ENCODE results near the gene RBM44. TPM values are rescaled to one million over a fixed set of nuclear protein-coding genes. Genes with fewer than 3 reads are reported as not detected.

The RBM44 gene
- total and polyA plus RNA-seq, 12 donors, result 0.13 to 0.83 (median 0.32) TPM

DNA sequence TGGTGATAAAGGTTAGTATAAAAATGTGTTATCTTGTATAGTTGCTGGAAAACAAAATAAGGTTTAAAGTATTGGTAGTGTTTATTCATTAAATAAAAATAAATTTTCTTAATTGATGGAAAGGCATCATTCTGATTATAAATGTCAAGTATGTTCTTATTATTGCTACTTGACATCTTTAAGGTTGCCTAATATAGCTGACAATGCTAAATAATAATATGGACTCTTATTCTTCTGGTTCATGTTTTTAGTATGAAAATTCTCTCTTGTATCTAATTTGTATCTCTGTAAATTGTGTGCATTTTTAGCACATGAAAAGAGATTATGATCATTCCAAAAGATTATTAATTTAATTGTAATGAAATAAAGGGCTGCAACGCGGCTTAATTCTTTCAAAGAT is 25.0 kb downstream of the RBM44 start:
- Histone ChIP-seq H3K27me3 (no peaks in the 10 kb centered on the region), H3K9me3 (no peaks in the 10 kb centered on the region), H3K36me3 (no peaks in the 10 kb centered on the region), H3K4me3 (no peak overlapping the region), H3K4me1 (peaks cover 0 to 10% (median 0%) of the 10 kb centered on the region in 9 donors), H3K27ac (no peak overlapping the region)
- no peak for ATAC-seq
- no peak for DNase-seq
- TF ChIP-seq, protein P1, sequence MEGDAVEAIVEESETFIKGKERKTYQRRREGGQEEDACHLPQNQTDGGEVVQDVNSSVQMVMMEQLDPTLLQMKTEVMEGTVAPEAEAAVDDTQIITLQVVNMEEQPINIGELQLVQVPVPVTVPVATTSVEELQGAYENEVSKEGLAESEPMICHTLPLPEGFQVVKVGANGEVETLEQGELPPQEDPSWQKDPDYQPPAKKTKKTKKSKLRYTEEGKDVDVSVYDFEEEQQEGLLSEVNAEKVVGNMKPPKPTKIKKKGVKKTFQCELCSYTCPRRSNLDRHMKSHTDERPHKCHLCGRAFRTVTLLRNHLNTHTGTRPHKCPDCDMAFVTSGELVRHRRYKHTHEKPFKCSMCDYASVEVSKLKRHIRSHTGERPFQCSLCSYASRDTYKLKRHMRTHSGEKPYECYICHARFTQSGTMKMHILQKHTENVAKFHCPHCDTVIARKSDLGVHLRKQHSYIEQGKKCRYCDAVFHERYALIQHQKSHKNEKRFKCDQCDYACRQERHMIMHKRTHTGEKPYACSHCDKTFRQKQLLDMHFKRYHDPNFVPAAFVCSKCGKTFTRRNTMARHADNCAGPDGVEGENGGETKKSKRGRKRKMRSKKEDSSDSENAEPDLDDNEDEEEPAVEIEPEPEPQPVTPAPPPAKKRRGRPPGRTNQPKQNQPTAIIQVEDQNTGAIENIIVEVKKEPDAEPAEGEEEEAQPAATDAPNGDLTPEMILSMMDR (IDR thresholded peaks at IDR 0.05), result no peak
- intact Hi-C loops (cut with DNase I), result no loop called here
- WGBS, 2 donors, result 91 to 98% methylated on average over 2 of the region's 2 CpGs

DNA sequence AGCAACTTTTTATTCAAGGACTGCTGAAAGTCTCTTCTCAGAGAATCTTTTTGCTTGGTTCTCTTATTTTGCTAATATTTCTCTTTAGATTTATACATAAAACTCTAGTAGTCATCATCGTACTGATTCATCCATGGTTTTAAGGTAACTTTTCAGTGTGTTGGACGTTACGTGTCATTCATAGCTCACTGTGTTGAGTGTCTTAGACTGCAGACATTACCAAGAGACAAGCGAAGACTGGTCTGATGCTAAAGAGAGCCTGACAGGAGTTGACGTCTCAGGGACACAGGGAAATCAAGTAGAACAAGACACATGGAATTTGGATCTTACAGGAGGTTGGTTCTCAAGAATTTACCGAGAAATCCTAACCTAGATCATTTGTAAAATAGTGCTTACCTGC is 25.5 kb downstream of the RBM44 start:
- Histone ChIP-seq H3K9me3 (no peaks in the 10 kb centered on the region), H3K27ac (no peak overlapping the region), H3K4me1 (peaks cover 0 to 5% (median 0%) of the 10 kb centered on the region in 9 donors), H3K36me3 (no peaks in the 10 kb centered on the region), H3K27me3 (no peaks in the 10 kb centered on the region), H3K4me3 (no peak overlapping the region)
- DNase-seq (no peak), ATAC-seq (no peak)
- 85 to 88% methylated on average over 6 of the region's 6 CpGs for WGBS, 2 donors
- intact Hi-C loops (cut with DNase I), result no loop called here
- TF ChIP-seq, protein P1 (IDR thresholded peaks at IDR 0.05), result no peak

DNA sequence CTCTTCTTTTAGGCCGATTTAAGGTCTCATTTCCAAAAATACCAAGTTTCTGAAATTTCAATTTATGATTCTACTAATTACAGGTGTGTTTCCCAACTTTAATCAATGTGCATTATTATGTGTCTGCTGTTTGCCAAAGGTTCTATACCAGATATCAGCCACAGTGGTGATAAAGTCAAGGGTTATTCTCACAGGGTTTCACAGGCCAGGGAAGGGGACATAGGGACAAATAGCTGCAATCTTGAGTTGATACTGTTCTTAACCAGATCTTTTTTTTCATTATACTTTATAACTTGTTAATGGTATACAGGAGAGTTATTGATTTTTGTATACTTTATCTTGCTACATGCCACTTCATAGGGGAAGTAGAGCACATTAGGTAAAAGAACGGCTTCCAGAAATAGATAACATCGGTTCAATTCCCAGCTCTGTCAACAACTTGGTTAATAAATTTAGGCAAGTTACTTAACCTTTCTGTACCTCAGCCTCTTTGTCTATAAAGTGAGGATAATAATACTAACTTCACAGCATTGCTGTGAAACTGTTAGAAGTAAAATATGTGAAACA is 28.9 kb downstream of the RBM44 start:
- ATAC-seq, result no peak
- no peaks in the 10 kb centered on the region for H3K36me3 ChIP-seq
- 78 to 87% methylated on average over 3 of the region's 3 CpGs for whole genome bisulfite sequencing, 2 donors

DNA sequence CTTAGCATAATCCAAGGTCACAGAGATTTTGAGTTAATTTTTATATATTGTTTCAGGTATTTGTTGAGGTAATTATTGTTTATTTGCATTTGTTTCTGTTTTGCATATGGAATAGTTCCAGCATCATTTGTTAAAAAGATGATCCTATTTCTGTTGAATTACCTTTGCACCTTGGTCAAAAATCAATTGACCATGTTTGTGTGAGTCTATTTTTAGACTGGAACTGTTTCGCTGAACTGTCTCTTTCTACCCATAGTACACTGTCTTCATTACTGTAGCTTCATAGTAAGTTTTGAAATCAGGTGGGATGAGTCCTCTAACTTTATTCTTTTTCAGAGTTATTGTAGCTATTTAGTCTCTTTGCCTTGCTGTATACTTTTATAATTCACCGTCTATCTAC is 31.9 kb downstream of the RBM44 start:
- intact Hi-C loops (cut with DNase I), result no loop called here
- no peak for ATAC-seq

More for the DNA sequence above, 28.9 kb downstream of the RBM44 start:
- Histone ChIP-seq H3K4me3 (no peak overlapping the region), H3K27ac (no peak overlapping the region), H3K9me3 (no peaks in the 10 kb centered on the region), H3K27me3 (no peaks in the 10 kb centered on the region), H3K4me1 (no peaks in the 10 kb centered on the region)
- DNase-seq, result no peak
- intact Hi-C loops (cut with DNase I), result no loop called here
- TF ChIP-seq, protein P1 (IDR thresholded peaks at IDR 0.05), result no peak

More for the DNA sequence above, 31.9 kb downstream of the RBM44 start:
- 93% methylated on average over 2 of the region's 2 CpGs for WGBS, 2 donors
- H3K4me1 ChIP-seq, result no peaks in the 10 kb centered on the region
- DNase-seq, result no peak
- TF ChIP-seq, protein P1 (IDR thresholded peaks at IDR 0.05), result no peak
- no peaks in the 10 kb centered on the region for H3K36me3 ChIP-seq
- no peaks in the 10 kb centered on the region for H3K27me3 ChIP-seq
- H3K27ac ChIP-seq, result no peak overlapping the region
- H3K4me3 ChIP-seq, result no peak overlapping the region
- H3K9me3 ChIP-seq, result no peaks in the 10 kb centered on the region

Measured in heart right ventricle (tissue), 16 donors.